Upper lobe of left lung (tissue), 6 donors: ENCODE data around the gene NPPB. TPM values are rescaled to one million over a fixed set of nuclear protein-coding genes. Genes with fewer than 3 reads are reported as not detected.
A peak's percentile ranks its signal among the peaks of the same experiment; 100 is the strongest.

ENCODE experiments used
- ATAC-seq, 2 donors: fragments of 200-7000 bp; cut with Tn5 transposase; one replicate each; pipeline ENCODE4 v1.9.1; 2022; ENCODE audit warnings: mild to moderate bottlenecking in 2 of 2, moderate library complexity in 2 of 2; ENCODE audit not compliant: low FRiP score in 2 of 2
- DNase-seq, 2 donors: peaks; one replicate each; pipeline ENCODE4 v3.0.0-alpha.2; 2019 to 2020
- H3K27ac ChIP-seq, 4 donors: fragments of 200-600 bp; sonication (generic); one replicate each; pipeline ENCODE4 v1.5.1; 2016 to 2019
- H3K27me3 ChIP-seq, 4 donors: fragments of 200-600 bp; sonication (generic); one replicate each; pipeline ENCODE4 v1.5.1; 2017 to 2019
- H3K36me3 ChIP-seq, 4 donors: fragments of 200-600 bp; sonication (generic); one replicate each; pipeline ENCODE4 v1.5.1; 2016 to 2019
- H3K4me1 ChIP-seq, 4 donors: fragments of 200-600 bp; sonication (generic); one replicate each; pipeline ENCODE4 v1.5.1; 2018 to 2019
- H3K4me3 ChIP-seq, 4 donors: fragments of 200-600 bp; sonication (generic); one replicate each; pipeline ENCODE4 v1.5.1; 2017 to 2019; ENCODE audit warnings: mild to moderate bottlenecking in 2 of 4, moderate library complexity in 1 of 4
- H3K9me3 ChIP-seq, 4 donors: fragments of 200-600 bp; sonication (generic); one replicate each; pipeline ENCODE4 v1.5.1; 2018 to 2019
- CTCF ChIP-seq, 6 experiments: fragments of 450-650 bp in 4 of 6; fragments of 200-600 bp in 2 of 6; sonication (generic) in 2 of 6; IDR thresholded peaks; one replicate each; pipeline ENCODE4 v1.5.1; 2016 to 2019; ENCODE audit warnings: antibody characterized with exemption in 6 of 6
- EP300 ChIP-seq, 4 donors: sonication (generic); formaldehyde crosslinking; IDR thresholded peaks; one replicate each; pipeline ENCODE4 v1.5.1; 2017; ENCODE audit warnings: antibody characterized with exemption in 4 of 4, control low read depth in 2 of 4
- POLR2A ChIP-seq, 4 donors: fragments of 450-650 bp; IDR thresholded peaks; one replicate each; pipeline ENCODE4 v1.5.1; 2016 to 2017; ENCODE audit warnings: antibody characterized with exemption in 4 of 4, mild to moderate bottlenecking in 2 of 4
- POLR2AphosphoS5 ChIP-seq, 2 donors: sonication (generic); formaldehyde crosslinking; IDR thresholded peaks; one replicate each; pipeline ENCODE4 v1.5.1; 2017; ENCODE audit warnings: antibody characterized with exemption in 2 of 2
- WGBS, 2 donors: methylation state at CpG; one replicate each; pipeline ENCODE4 v1.1.5; 2017 to 2018; 5-methylcytosine and 5-hydroxymethylcytosine counted together
- total RNA-seq, 6 donors: library from RNA; depleted of rRNA in 4 of 6; stranded (reverse); fragments of >200 nt in 4 of 6; gene quantifications; one replicate each; pipeline versions ENCODE4 v1.1.0 to v1.2.1, GENCODE V29; 2016 to 2021
- donor health status: DM: no; HTN: no; CAD: no; lungs with moderate emphysema.
- donor health status: DM: no; HTN: yes; CAD: no; lungs with severe emphysema.

Gene NPPB
- total RNA-seq, 6 donors from 2014 or later = not detected

- no peaks in the 10 kb centered on the region for H3K27me3 ChIP-seq
- ATAC-seq = no peak
- no peaks in the 10 kb centered on the region for H3K9me3 ChIP-seq
- 87 to 91% methylated on average over 10 to 26 of the region's 28 CpGs for WGBS, 2 donors
- peak in 1 of 2 donors; percentile 65 for DNase-seq
- H3K36me3 ChIP-seq = no peaks in the 10 kb centered on the region
- no peak for TF ChIP-seq POLR2AphosphoS5 (IDR thresholded peaks at IDR 0.05)
- no peak overlapping the region for H3K4me3 ChIP-seq
- peaks cover 12 to 26% (median 16%) of the 10 kb centered on the region in 4 donors for H3K4me1 ChIP-seq
- peak overlapping the region in 1 of 4 donors; percentile 36 for H3K27ac ChIP-seq
Measured at GRCh38 chr1:11879311-11880180, 20.8 kb upstream of the NPPB start.

- no peak overlapping the region for H3K27ac ChIP-seq
- H3K4me3 ChIP-seq = no peak overlapping the region
- WGBS, 2 donors = 86 to 100% methylated on average over 2 to 6 of the region's 6 CpGs
- ATAC-seq (no peak), DNase-seq (no peak)
- peaks cover 12 to 26% (median 16%) of the 10 kb centered on the region in 4 donors for H3K4me1 ChIP-seq
- no peak for TF ChIP-seq EP300 (IDR thresholded peaks at IDR 0.05)
- no peak for TF ChIP-seq POLR2A (IDR thresholded peaks at IDR 0.05)
- no peak for TF ChIP-seq POLR2AphosphoS5 (IDR thresholded peaks at IDR 0.05)
- no peak for TF ChIP-seq CTCF (IDR thresholded peaks at IDR 0.05)
- no peaks in the 10 kb centered on the region for H3K9me3 ChIP-seq
- no peaks in the 10 kb centered on the region for H3K36me3 ChIP-seq
- no peaks in the 10 kb centered on the region for H3K27me3 ChIP-seq
Measured at GRCh38 chr1:11878891-11879190, 20.1 kb upstream of the NPPB start.

- Histone ChIP-seq H3K36me3 (no peaks in the 10 kb centered on the region), H3K27ac (no peak overlapping the region), H3K4me3 (no peak overlapping the region), H3K9me3 (no peaks in the 10 kb centered on the region), H3K4me1 (peaks cover 12 to 26% (median 16%) of the 10 kb centered on the region in 4 donors), H3K27me3 (no peaks in the 10 kb centered on the region)
- 92 to 93% methylated on average over 3 to 30 of the region's 31 CpGs for WGBS, 2 donors
- DNase-seq (peak in 1 of 2 donors; percentile 77), ATAC-seq (no peak)
- TF ChIP-seq CTCF (IDR thresholded peaks at IDR 0.05) (no peak), POLR2A (IDR thresholded peaks at IDR 0.05) (no peak), POLR2AphosphoS5 (IDR thresholded peaks at IDR 0.05) (no peak), EP300 (IDR thresholded peaks at IDR 0.05) (no peak)
Measured at GRCh38 chr1:11878081-11878890, 19.5 kb upstream of the NPPB start.

- Histone ChIP-seq H3K4me3 (no peak overlapping the region), H3K9me3 (no peaks in the 10 kb centered on the region), H3K4me1 (peaks cover 8 to 19% (median 13%) of the 10 kb centered on the region in 4 donors), H3K36me3 (no peaks in the 10 kb centered on the region), H3K27ac (no peak overlapping the region), H3K27me3 (no peaks in the 10 kb centered on the region)
- no peak for ATAC-seq
- TF ChIP-seq CTCF (IDR thresholded peaks at IDR 0.05) (no peak), POLR2A (IDR thresholded peaks at IDR 0.05) (no peak), POLR2AphosphoS5 (IDR thresholded peaks at IDR 0.05) (no peak), EP300 (IDR thresholded peaks at IDR 0.05) (no peak)
- no peak for DNase-seq
- WGBS, 2 donors = 41 to 56% methylated on average over 6 of the region's 6 CpGs
Measured at GRCh38 chr1:11877074-11877473, 18.3 kb upstream of the NPPB start.

GRCh38 chr1:11875094-11875493 is 16.3 kb upstream of the NPPB start:
- WGBS, 2 donors = 93 to 100% methylated on average over 4 to 9 of the region's 10 CpGs

More at GRCh38 chr1:11875094-11875493, 16.3 kb upstream of the NPPB start:
- Histone ChIP-seq H3K4me3 (no peak overlapping the region), H3K36me3 (no peaks in the 10 kb centered on the region), H3K4me1 (peaks cover 0 to 11% (median 7%) of the 10 kb centered on the region in 4 donors), H3K9me3 (no peaks in the 10 kb centered on the region), H3K27me3 (no peaks in the 10 kb centered on the region), H3K27ac (peak overlapping the region in 1 of 4 donors; percentile 48)
- ATAC-seq (no peak), DNase-seq (no peak)
- TF ChIP-seq CTCF (IDR thresholded peaks at IDR 0.05) (no peak), POLR2A (IDR thresholded peaks at IDR 0.05) (no peak), EP300 (IDR thresholded peaks at IDR 0.05) (no peak), POLR2AphosphoS5 (IDR thresholded peaks at IDR 0.05) (no peak)
